OCI-LY1 (cell line): ENCODE data around the gene KSR1.

Experiments used
- CTCF ChIP-seq: fragments of 200-600 bp; sonication (generic), shearing (Covaris generic); IDR thresholded peaks from 2 replicates; pipeline ENCODE4 v1.5.1; 2017; ENCODE audit warnings: mild to moderate bottlenecking, antibody characterized with exemption, low read length, moderate library complexity, mixed read lengths
- EZH2 ChIP-seq: fragments of 200-600 bp; sonication (generic), shearing (Covaris generic); IDR thresholded peaks from 2 replicates; pipeline ENCODE4 v1.8.0; 2017; ENCODE audit warnings: borderline replicate concordance, mixed run types, mild to moderate bottlenecking, antibody characterized with exemption, low read length, moderate library complexity, mixed read lengths

GRCh38 chr17:27449988-27450387 lies 6.3 kb upstream of the KSR1 start:
- TF ChIP-seq CTCF (no peak), EZH2 (no peak)
